ENCODE data around the gene EPHB1.

The EPHB1 gene

DNA sequence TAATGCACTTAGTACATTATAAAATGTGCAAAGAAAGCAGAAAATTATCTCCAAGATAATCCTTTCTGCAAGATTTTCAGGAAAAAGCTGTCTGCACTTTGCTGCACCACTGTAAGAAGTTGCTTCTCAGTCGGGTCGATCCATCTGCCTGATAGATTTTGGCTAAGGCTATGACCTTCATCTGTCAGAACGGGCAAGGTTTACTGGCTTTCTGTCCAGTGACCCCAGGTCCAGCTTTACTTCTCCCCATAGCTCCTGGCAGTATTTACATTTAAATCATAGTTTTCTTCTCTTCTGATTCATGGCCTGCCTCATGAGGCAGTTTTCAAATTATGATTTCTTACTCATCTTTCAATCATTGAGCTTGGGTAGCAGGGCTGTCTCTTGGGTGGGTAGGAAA, 422.7 kb downstream of the EPHB1 start:
- H3K27ac ChIP-seq (ENCODE audit: low read length, poor library complexity, severe bottlenecking), result no peak overlapping the region
- no peak overlapping the region for H4K8ac ChIP-seq (ENCODE audit: low read length)
- H2BK120ac ChIP-seq (ENCODE audit: low read depth, low read length), result no peak overlapping the region
- no peak overlapping the region for H3K23ac ChIP-seq (ENCODE audit: low read length in 2 of 2)
- H3K4me3 ChIP-seq (ENCODE audit: insufficient read depth in 1 of 2, low read depth in 1 of 2, low read length in 2 of 2), result no peak overlapping the region
- H3K9me3 ChIP-seq (ENCODE audit: control insufficient read depth, low read length), result no peaks in the 10 kb centered on the region
- no peaks in the 10 kb centered on the region for H3K36me3 ChIP-seq (ENCODE audit: control insufficient read depth in 1 of 2, insufficient read depth in 2 of 2, low read depth in 1 of 2, low read length in 2 of 2)
- DNase-seq, result no peak
- no peak overlapping the region for H2BK15ac ChIP-seq (ENCODE audit: low read depth, poor library complexity, severe bottlenecking)
- H3K4me2 ChIP-seq (ENCODE audit: low read length, poor library complexity, severe bottlenecking), result no peak overlapping the region
- H3K18ac ChIP-seq (ENCODE audit: low read depth in 1 of 2, low read length in 2 of 2), result no peak overlapping the region
- no peak overlapping the region for H3K4ac ChIP-seq (ENCODE audit: low read depth in 1 of 2, low read length in 2 of 2)
- no peaks in the 10 kb centered on the region for H3K79me1 ChIP-seq (replicated peaks; ENCODE audit: low read length, poor library complexity, severe bottlenecking)
- no peak overlapping the region for H2BK12ac ChIP-seq (ENCODE audit: low read length in 2 of 2)
- no peak overlapping the region for H2BK5ac ChIP-seq (ENCODE audit: low read depth, low read length, poor library complexity, severe bottlenecking)
- H3K14ac ChIP-seq (ENCODE audit: low read length in 2 of 2), result no peak overlapping the region
- H3K27me3 ChIP-seq (ENCODE audit: control insufficient read depth in 1 of 2, insufficient read depth in 1 of 2, low read length in 2 of 2), result no peaks in the 10 kb centered on the region
- H4K91ac ChIP-seq (ENCODE audit: low read length), result no peak overlapping the region
- no peaks in the 10 kb centered on the region for H3K4me1 ChIP-seq (ENCODE audit: control insufficient read depth, insufficient read depth, low read depth, low read length)
- H2AFZ ChIP-seq (ENCODE audit: low read depth, low read length), result no peak overlapping the region
- no peak overlapping the region for H2AK5ac ChIP-seq (ENCODE audit: low read length, severe bottlenecking)
- 63% methylated on average over 3 of the region's 3 CpGs for WGBS
- no peak overlapping the region for H3K9ac ChIP-seq (ENCODE audit: low read length)

DNA sequence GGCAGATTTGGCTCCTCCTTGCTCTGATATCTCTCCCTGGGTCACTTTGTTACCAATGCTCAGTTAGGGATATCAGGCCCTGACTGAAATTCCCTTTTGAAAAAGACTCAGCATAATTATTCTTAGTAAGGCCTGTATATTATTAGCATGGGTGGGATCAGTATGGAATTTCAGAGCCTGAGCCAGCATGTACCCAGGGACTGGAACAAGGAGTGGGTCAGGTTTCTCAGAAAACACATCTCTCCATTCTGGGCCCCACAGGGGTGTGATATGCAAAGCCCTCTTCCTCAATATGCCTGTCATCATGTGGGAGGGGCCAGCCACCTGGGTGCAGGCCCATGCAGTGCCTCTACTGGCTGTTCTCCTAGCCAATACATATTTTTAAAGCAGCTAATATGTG, 423.2 kb downstream of the EPHB1 start:
- no peak for DNase-seq
- Histone ChIP-seq H2BK15ac (ENCODE audit: low read depth, poor library complexity, severe bottlenecking) (no peak overlapping the region), H3K36me3 (ENCODE audit: control insufficient read depth in 1 of 2, insufficient read depth in 2 of 2, low read depth in 1 of 2, low read length in 2 of 2) (no peaks in the 10 kb centered on the region), H3K9me3 (ENCODE audit: control insufficient read depth, low read length) (no peaks in the 10 kb centered on the region), H3K4ac (ENCODE audit: low read depth in 1 of 2, low read length in 2 of 2) (no peak overlapping the region), H3K23ac (ENCODE audit: low read length in 2 of 2) (no peak overlapping the region), H3K14ac (ENCODE audit: low read length in 2 of 2) (no peak overlapping the region), H4K8ac (ENCODE audit: low read length) (no peak overlapping the region), H2AK5ac (ENCODE audit: low read length, severe bottlenecking) (no peak overlapping the region), H3K27ac (ENCODE audit: low read length, poor library complexity, severe bottlenecking) (no peak overlapping the region), H4K91ac (ENCODE audit: low read length) (no peak overlapping the region), H3K18ac (ENCODE audit: low read depth in 1 of 2, low read length in 2 of 2) (no peak overlapping the region), H3K4me2 (ENCODE audit: low read length, poor library complexity, severe bottlenecking) (no peak overlapping the region), H3K9ac (ENCODE audit: low read length) (no peak overlapping the region), H3K27me3 (ENCODE audit: control insufficient read depth in 1 of 2, insufficient read depth in 1 of 2, low read length in 2 of 2) (no peaks in the 10 kb centered on the region), H3K4me1 (ENCODE audit: control insufficient read depth, insufficient read depth, low read depth, low read length) (no peaks in the 10 kb centered on the region), H2AFZ (ENCODE audit: low read depth, low read length) (no peak overlapping the region), H3K79me1 (replicated peaks; ENCODE audit: low read length, poor library complexity, severe bottlenecking) (no peaks in the 10 kb centered on the region), H2BK5ac (ENCODE audit: low read depth, low read length, poor library complexity, severe bottlenecking) (no peak overlapping the region), H3K4me3 (ENCODE audit: insufficient read depth in 1 of 2, low read depth in 1 of 2, low read length in 2 of 2) (no peak overlapping the region), H2BK120ac (ENCODE audit: low read depth, low read length) (no peak overlapping the region), H2BK12ac (ENCODE audit: low read length in 2 of 2) (no peak overlapping the region)

DNA sequence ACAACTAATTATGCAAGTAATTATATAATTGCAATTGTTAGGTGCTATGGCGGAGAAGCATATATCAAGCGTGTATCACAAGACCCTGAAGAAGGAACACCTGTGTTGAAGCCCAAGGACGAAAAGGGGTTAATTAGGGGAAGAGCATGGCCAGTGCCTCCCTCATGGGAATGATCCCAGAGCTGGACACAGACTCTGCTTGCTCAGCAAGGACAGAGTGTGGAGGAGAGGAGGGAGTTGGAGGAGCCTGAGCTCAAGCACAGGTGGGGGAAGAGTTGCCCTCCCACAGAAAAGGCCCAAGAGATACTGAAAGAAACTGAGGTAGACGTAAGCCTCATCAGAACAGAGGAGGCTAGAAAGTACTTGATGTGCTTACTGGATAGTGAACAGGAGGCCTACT, 423.7 kb downstream of the EPHB1 start:
- 75% methylated on average over 4 of the region's 4 CpGs for whole genome bisulfite sequencing
- no peak overlapping the region for H3K9ac ChIP-seq (ENCODE audit: low read length)
- H2BK5ac ChIP-seq (ENCODE audit: low read depth, low read length, poor library complexity, severe bottlenecking), result no peak overlapping the region
- H3K4me1 ChIP-seq (ENCODE audit: control insufficient read depth, insufficient read depth, low read depth, low read length), result no peaks in the 10 kb centered on the region
- no peak overlapping the region for H3K18ac ChIP-seq (ENCODE audit: low read depth in 1 of 2, low read length in 2 of 2)
- H3K14ac ChIP-seq (ENCODE audit: low read length in 2 of 2), result no peak overlapping the region
- H2AFZ ChIP-seq (ENCODE audit: low read depth, low read length), result no peak overlapping the region
- H3K79me1 ChIP-seq (replicated peaks; ENCODE audit: low read length, poor library complexity, severe bottlenecking), result no peaks in the 10 kb centered on the region
- no peaks in the 10 kb centered on the region for H3K27me3 ChIP-seq (ENCODE audit: control insufficient read depth in 1 of 2, insufficient read depth in 1 of 2, low read length in 2 of 2)
- no peak for DNase-seq
- no peak overlapping the region for H4K91ac ChIP-seq (ENCODE audit: low read length)
- no peak overlapping the region for H2BK120ac ChIP-seq (ENCODE audit: low read depth, low read length)
- H3K23ac ChIP-seq (ENCODE audit: low read length in 2 of 2), result no peak overlapping the region
- no peak overlapping the region for H3K27ac ChIP-seq (ENCODE audit: low read length, poor library complexity, severe bottlenecking)
- no peak overlapping the region for H3K4me3 ChIP-seq (ENCODE audit: insufficient read depth in 1 of 2, low read depth in 1 of 2, low read length in 2 of 2)
- H2BK15ac ChIP-seq (ENCODE audit: low read depth, poor library complexity, severe bottlenecking), result no peak overlapping the region
- no peaks in the 10 kb centered on the region for H3K9me3 ChIP-seq (ENCODE audit: control insufficient read depth, low read length)
- no peak overlapping the region for H2BK12ac ChIP-seq (ENCODE audit: low read length in 2 of 2)
- H3K4ac ChIP-seq (ENCODE audit: low read depth in 1 of 2, low read length in 2 of 2), result no peak overlapping the region
- no peak overlapping the region for H2AK5ac ChIP-seq (ENCODE audit: low read length, severe bottlenecking)
- no peaks in the 10 kb centered on the region for H3K36me3 ChIP-seq (ENCODE audit: control insufficient read depth in 1 of 2, insufficient read depth in 2 of 2, low read depth in 1 of 2, low read length in 2 of 2)
- no peak overlapping the region for H4K8ac ChIP-seq (ENCODE audit: low read length)
- no peak overlapping the region for H3K4me2 ChIP-seq (ENCODE audit: low read length, poor library complexity, severe bottlenecking)

DNA sequence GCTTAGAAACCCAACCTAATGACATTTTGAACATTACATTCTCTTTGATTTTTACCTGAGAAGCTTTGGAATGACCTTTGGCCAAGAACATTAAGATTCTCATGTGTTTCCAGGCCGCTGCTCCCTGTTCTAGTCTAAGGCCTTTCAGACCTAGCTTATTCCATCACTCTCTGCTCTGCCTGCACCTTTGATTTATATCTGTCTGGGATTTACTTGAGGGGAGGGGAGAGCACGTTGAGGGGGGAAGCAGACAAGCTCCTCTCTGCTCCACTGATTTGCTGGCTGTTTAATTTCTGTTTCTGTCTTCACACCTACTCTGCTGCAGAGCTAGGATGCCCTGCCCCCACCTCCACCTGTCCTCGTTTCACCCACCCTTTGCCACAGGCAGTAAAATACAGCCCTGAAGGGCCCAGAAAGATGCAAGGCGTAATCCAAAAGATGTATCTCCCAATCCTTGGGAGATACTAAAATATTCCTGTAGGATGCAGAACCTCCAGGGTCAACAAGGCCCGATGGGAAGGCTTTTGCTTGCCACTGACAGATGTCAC, 429.8 kb downstream of the EPHB1 start:
- Histone ChIP-seq H3K79me1 (replicated peaks; ENCODE audit: low read length, poor library complexity, severe bottlenecking) (no peaks in the 10 kb centered on the region), H3K14ac (ENCODE audit: low read length in 2 of 2) (no peak overlapping the region), H4K8ac (ENCODE audit: low read length) (no peak overlapping the region), H2BK15ac (ENCODE audit: low read depth, poor library complexity, severe bottlenecking) (no peak overlapping the region), H3K9ac (ENCODE audit: low read length) (no peak overlapping the region), H3K4ac (ENCODE audit: low read depth in 1 of 2, low read length in 2 of 2) (no peak overlapping the region), H3K4me2 (ENCODE audit: low read length, poor library complexity, severe bottlenecking) (no peak overlapping the region), H3K36me3 (ENCODE audit: control insufficient read depth in 1 of 2, insufficient read depth in 2 of 2, low read depth in 1 of 2, low read length in 2 of 2) (no peaks in the 10 kb centered on the region), H3K9me3 (ENCODE audit: control insufficient read depth, low read length) (no peaks in the 10 kb centered on the region), H3K4me1 (ENCODE audit: control insufficient read depth, insufficient read depth, low read depth, low read length) (no peaks in the 10 kb centered on the region), H2BK12ac (ENCODE audit: low read length in 2 of 2) (no peak overlapping the region), H3K18ac (ENCODE audit: low read depth in 1 of 2, low read length in 2 of 2) (no peak overlapping the region), H2BK120ac (ENCODE audit: low read depth, low read length) (no peak overlapping the region), H4K91ac (ENCODE audit: low read length) (no peak overlapping the region), H3K4me3 (ENCODE audit: insufficient read depth in 1 of 2, low read depth in 1 of 2, low read length in 2 of 2) (no peak overlapping the region), H3K27ac (ENCODE audit: low read length, poor library complexity, severe bottlenecking) (no peak overlapping the region), H3K23ac (ENCODE audit: low read length in 2 of 2) (no peak overlapping the region), H2BK5ac (ENCODE audit: low read depth, low read length, poor library complexity, severe bottlenecking) (no peak overlapping the region), H2AK5ac (ENCODE audit: low read length, severe bottlenecking) (no peak overlapping the region), H3K27me3 (ENCODE audit: control insufficient read depth in 1 of 2, insufficient read depth in 1 of 2, low read length in 2 of 2) (no peaks in the 10 kb centered on the region), H2AFZ (ENCODE audit: low read depth, low read length) (no peak overlapping the region)
- 49% methylated on average over 5 of the region's 5 CpGs for WGBS
- no peak for DNase-seq
